HG03060 (cell line): ENCODE results near the gene MAST3.

Experiments
- ATAC-seq: cut with Tn5 transposase; IDR thresholded peaks from one replicate; pipeline ENCODE4 v1.9.1; 2021; ENCODE audit warnings: low read depth, moderate number of reproducible peaks; ENCODE audit not compliant: unreplicated experiment

The MAST3 gene

GRCh38 chr19:18097217-18097992 is at the start of gene MAST3:
Gene MAST3 (plus strand): TSS chr19:18097778. CDS start chr19:18097793, 15 bp downstream.
- ATAC-seq, result no peak

DNA sequence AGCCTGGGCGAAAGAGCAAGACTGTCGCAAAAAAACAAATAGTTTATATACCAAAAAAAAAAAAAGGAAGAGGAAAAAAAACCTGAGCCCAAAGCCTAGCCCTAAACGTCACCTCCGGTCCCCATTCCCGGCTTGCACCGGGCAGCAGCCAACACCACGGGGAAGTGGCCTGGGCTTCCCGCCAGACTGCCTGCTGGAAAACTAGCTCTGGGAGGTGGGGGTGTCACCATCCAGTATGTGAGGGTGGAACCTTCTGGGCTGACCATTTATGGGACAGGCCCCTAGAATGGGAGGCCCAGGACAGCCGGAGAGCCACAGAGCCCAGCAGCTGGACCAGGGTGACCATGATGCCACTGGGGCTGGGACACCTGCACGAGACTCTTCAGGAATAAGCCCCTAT is 48.2 kb upstream of the MAST3 start:
- no peak for ATAC-seq

- no peak for ATAC-seq
Measured at GRCh38 chr19:18051887-18052286, 45.7 kb upstream of the MAST3 start.

- no peak for ATAC-seq
Measured at GRCh38 chr19:18053576-18054219, 43.9 kb upstream of the MAST3 start.

GRCh38 chr19:18055967-18056366 is 41.6 kb upstream of the MAST3 start:
- no peak for ATAC-seq

DNA sequence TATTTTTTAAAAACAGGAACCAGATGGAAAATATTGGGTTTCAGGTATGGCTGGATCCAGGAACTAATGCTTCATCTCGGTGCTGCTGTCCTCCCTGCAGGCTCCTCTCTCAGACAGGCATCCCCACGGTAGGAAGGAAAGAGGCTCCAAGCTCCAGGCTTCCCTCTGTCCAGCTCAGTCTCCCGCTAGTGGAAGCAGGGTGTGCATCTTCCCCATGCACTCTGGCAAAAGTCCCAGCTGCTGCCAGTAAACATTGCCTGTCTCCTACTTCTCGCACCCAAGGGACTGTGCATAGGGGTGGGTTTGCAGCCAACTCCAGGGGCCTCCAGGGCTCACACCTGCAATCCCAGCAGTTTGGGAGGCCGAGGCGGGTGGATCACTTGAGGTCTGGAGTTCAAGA is 40.0 kb upstream of the MAST3 start:
- no peak for ATAC-seq

DNA sequence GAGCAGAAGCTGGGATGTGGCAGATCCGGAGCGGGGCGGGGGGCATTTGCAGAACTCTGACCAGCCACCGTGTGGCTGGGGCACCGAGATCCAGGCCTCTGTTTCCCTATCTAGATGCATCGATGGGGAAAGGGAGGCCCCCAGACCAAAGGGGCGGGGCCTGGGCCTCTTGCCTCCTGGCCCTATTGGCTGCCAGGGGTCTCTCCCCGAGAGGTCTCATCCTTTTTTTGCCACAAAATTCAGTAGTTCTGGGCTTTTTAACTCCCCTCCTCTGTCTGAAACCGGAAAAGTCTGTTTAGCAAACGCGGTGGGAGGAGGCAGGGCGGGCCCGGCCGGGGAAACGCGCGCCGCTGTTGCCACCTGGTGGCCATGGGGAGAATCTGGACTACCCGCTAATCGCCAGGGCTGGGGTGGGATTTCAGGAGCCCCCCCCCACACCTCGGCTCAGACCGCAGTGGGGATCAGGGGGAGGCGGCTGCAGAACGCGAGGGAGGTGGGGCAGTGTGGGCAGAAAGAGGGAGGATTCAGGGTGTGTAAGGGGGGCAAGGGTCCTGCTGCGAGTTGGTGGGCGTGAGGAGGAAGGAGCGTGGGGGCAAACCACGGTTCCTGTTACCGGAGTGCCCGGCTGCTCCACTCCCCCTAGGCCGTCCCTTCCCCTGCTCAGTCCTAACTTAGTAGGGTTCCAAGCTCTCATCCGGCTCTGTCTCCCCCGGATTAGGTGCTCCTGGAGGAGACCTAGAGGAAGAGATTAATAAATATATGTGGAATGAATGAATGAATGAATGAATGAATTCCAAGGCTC is 39.2 kb upstream of the MAST3 start:
- ATAC-seq, result no peak

DNA sequence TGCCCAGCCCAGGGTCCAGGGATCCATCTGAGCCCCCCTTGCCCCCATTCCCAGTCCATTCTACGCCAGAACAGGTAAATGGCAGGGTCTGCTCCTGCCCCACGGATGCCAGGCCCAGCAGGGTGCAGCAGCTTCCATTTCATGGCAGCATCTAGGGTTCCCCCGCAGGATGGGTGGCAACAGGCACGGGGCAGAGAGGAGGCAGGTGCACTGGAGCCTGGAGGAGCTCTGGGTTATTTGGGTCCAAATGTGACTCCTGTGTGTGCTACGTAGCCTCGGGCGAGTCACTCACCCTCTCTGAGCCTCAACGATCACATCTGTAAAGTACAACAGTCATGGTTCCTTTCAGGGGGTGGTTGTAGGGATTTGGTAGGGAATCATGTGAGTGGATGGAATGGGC is 38.3 kb upstream of the MAST3 start:
- ATAC-seq, result no peak

GRCh38 chr19:18059902-18060301 is 37.7 kb upstream of the MAST3 start:
- no peak for ATAC-seq

- no peak for ATAC-seq
Measured at GRCh38 chr19:18060472-18060871, 37.1 kb upstream of the MAST3 start.

DNA sequence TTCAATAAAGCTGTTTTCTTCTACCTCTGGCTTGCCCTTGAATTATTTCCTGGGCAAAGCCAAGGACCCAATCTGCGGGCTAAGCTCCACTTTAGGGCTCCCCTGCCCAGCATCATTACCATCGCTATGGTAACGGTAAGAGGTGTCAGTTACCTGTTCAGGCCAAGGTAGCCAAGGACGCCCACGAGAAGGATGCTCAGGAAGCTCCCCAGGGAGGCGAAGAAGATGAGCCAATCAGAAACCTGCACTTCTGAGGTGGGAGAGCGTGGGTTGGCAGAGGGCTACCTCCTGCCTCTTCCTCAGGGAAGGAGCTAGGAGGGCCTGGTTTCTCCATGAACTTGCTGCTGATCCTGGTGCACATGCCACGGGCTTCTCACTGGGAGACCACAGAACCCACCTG is 35.5 kb upstream of the MAST3 start:
- no peak for ATAC-seq

DNA sequence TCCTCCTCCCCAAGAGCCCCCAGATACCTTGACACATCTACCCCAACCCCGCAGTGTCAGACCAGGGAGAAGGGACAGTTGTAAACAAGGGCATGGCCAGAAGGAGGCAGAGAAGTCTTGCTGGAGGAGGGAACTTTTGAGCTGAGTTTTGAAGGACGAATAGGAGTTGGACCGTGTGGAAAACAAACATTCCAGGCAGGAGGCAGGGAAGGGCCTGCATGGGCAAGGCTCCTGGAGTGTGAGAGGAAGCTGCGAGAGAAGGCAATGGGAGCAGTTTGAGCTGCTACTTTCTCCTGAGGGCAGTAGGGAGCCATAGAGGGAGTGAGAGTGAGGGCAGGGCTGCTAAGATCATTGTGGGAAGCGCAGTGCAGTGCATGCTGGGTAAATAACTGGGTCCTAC is 34.1 kb upstream of the MAST3 start:
- no peak for ATAC-seq

- ATAC-seq, result no peak
Measured at GRCh38 chr19:18065173-18065495, 32.4 kb upstream of the MAST3 start.

GRCh38 chr19:18068395-18068794 is 29.2 kb upstream of the MAST3 start:
- no peak for ATAC-seq

DNA sequence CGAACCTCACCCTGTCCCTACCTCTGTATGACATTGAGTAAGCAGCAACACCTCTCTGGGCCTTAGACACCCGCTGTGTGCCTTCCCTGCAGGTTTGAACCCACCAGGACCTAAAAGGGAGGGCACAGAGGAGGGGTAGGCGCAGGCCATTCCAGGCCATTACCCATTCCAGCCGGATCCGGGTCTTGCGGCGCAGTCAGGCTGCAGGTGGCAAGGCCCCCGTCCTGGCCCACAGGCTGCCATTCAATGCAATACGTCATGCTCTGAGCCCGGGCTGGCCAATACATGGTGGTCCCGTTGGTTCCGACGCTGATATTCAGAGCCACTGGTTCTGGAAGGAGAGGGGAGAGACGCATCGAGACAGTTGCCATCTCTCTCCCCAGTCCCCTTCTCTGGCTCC is 28.2 kb upstream of the MAST3 start:
- no peak for ATAC-seq

- ATAC-seq, result no peak
Measured at GRCh38 chr19:18070181-18070580, 27.4 kb upstream of the MAST3 start.

DNA sequence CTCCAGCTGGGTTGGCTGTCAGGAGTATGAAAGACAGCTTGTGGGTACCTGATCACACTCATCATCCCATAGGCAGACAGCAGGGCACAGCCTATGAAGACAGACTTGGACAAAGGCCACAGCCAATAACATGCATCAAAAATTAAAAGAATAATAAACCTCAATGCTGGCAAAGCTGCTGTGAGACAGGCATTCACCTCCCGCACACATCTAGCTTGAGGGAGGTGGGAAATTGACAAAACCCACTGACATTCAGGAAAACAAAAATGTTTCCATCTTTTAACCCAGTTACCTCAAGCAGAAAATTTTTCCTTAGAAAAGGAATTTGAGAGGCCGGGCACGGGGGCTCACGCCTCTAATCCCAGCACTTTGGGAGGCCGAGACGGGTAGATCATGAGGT is 25.2 kb upstream of the MAST3 start:
- no peak for ATAC-seq

- ATAC-seq, result no peak
Measured at GRCh38 chr19:18073197-18073596, 24.4 kb upstream of the MAST3 start.

DNA sequence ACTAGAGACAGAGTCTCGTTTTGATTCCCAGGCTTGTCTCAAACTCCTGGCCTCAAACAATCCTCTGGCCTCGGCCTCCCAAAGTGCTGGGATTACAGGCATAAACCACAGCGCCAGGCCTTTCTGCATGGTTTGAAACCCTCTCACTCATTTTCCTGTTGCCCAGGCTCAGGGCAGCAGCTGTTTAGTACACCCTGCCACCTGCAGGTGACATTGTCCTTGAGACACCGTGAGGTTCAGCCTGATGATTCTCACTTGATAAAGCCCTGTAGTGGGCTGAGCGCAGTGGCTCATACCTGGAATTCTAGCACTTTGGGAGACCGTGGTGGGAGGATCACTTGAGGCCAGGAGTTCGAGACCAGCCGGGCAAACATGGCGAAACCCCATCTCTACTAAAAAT is 23.4 kb upstream of the MAST3 start:
- ATAC-seq, result no peak

DNA sequence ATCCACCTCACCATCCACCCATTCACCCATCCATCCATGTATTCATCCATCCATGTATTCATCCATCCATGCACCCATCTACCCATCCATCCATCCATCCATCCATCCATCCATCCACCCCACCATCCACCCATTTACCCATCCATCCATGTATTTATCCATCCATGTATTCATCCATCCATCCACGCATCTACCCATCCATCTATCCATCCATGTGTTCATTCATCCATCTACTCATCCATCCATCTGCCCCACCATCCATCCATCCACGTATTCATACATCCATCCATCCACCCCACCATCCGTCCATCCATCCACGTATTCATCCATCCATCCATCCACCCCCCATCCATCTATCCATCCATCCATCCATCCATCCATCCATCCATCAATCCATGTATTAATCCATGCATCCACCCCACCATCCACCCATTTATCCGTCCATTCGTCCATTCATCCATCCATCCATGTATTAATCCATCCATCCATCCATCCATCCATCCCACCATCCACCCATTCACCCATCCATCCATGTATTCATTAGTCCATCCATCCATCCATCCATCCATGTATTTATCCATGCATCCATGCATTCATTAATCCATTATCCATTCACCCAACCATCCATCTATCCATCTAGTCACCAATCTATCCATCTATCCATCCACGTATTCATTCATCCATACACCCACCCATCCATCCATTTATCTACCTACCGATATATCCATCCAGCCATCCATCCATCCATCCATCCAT is 13.5 kb upstream of the MAST3 start:
- no peak for ATAC-seq
